ENCODE measurements around the gene BCAP31. TPM values are rescaled to one million over a fixed set of nuclear protein-coding genes. Genes with fewer than 3 reads are reported as not detected.

Gene BCAP31
- total RNA-seq, 4 donors from 2014 or later: 76.4 to 129 (median 101) TPM

DNA sequence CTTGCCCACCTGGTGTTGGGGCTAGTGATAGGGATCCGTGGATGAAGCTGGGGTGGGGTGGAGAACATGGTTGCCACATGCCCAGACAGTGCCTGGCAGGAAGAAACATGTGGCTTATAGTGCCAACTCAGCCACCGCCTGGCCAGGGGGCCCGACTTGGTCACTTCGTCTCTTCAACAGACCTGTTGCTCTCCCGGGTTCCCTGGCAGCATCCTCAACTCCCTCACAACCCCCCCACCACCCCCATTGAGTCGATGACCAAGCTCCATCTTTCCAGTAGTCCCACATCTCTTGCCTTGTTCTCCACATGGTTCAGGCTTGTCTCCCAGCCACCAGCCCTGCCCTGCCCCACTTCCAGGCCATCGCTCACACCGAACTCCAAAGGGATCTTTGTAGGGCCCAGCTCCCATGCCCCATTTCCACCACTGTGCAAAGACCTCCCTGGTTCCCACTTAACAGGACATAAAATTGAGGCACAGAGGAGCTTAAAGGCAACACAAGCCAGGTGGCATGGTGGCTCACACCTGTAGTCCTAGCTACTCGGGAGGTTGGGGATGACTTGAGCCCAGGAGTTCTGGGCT lies 58.4 kb downstream of the BCAP31 start:
- no peak for DNase-seq (ENCODE audit: extremely low spot score)
- no peak overlapping the region for H3K4me3 ChIP-seq
- intact Hi-C loops (cut with DNase I): loop anchor here (2.0 kb wide), 1 partner anchor 55 kb away; no protein-coding TSS in a partner anchor
- peaks cover 0 to 15% (median 0%) of the 10 kb centered on the region in 4 donors for H3K9me3 ChIP-seq
- no peak overlapping the region for H3K27ac ChIP-seq (replicated peaks in 1 of 4)
- H3K4me1 ChIP-seq: peaks cover 0 to 20% (median 7%) of the 10 kb centered on the region in 4 donors
- no peaks in the 10 kb centered on the region for H3K36me3 ChIP-seq
- no peak for TF ChIP-seq POLR2AphosphoS5 (IDR thresholded peaks at IDR 0.05)
- no peak for TF ChIP-seq EP300 (IDR thresholded peaks at IDR 0.05)
- TF ChIP-seq POLR2A (IDR thresholded peaks at IDR 0.05; ENCODE audit: low read depth): no peak
- TF ChIP-seq, protein P1, sequence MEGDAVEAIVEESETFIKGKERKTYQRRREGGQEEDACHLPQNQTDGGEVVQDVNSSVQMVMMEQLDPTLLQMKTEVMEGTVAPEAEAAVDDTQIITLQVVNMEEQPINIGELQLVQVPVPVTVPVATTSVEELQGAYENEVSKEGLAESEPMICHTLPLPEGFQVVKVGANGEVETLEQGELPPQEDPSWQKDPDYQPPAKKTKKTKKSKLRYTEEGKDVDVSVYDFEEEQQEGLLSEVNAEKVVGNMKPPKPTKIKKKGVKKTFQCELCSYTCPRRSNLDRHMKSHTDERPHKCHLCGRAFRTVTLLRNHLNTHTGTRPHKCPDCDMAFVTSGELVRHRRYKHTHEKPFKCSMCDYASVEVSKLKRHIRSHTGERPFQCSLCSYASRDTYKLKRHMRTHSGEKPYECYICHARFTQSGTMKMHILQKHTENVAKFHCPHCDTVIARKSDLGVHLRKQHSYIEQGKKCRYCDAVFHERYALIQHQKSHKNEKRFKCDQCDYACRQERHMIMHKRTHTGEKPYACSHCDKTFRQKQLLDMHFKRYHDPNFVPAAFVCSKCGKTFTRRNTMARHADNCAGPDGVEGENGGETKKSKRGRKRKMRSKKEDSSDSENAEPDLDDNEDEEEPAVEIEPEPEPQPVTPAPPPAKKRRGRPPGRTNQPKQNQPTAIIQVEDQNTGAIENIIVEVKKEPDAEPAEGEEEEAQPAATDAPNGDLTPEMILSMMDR (IDR thresholded peaks at IDR 0.05): no peak
- peaks cover 0 to 20% (median 6%) of the 10 kb centered on the region in 4 donors for H3K27me3 ChIP-seq
- 77% methylated on average over 7 of the region's 9 CpGs for WGBS

DNA sequence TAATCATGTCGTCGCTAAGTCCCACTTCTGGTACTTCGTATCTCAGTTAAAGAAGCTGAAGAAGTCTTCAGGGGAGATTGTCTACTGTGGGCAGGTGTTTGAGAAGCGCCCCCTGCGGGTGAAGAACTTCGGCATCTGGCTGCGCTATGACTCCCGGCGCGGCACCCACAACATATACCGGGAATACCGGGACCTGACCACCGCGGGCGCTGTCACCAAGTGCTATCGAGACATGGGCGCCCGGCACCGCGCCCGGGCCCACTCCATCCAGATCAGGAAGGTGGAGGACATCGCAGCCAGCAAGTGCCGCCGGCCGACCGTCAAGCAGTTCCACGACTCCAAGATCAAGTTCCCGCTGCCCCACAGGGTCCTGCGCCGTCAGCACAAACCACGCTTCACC lies 61.9 kb downstream of the BCAP31 start:
- Histone ChIP-seq H3K27me3 (peaks cover 0 to 24% (median 6%) of the 10 kb centered on the region in 4 donors), H3K36me3 (no peaks in the 10 kb centered on the region), H3K27ac (replicated peaks in 1 of 4) (no peak overlapping the region), H3K9me3 (peaks cover 0 to 23% (median 0%) of the 10 kb centered on the region in 4 donors), H3K4me1 (peaks cover 0 to 3% (median 1%) of the 10 kb centered on the region in 4 donors), H3K4me3 (peak overlapping the region in 2 of 4 donors; percentile 14 to 33)
- 27% methylated on average over 18 of the region's 31 CpGs for WGBS
- DNase-seq (ENCODE audit: extremely low spot score): no peak
- TF ChIP-seq EP300 (IDR thresholded peaks at IDR 0.05) (no peak), POLR2A (IDR thresholded peaks at IDR 0.05; ENCODE audit: low read depth) (no peak), POLR2AphosphoS5 (IDR thresholded peaks at IDR 0.05) (no peak)
- TF ChIP-seq, protein P1 (IDR thresholded peaks at IDR 0.05): peak; percentile 24 to 45 (median 34)
- intact Hi-C loops (cut with DNase I): loop anchor here (5.0 kb wide), 1 partner anchor 105 kb away; no protein-coding TSS in a partner anchor

DNA sequence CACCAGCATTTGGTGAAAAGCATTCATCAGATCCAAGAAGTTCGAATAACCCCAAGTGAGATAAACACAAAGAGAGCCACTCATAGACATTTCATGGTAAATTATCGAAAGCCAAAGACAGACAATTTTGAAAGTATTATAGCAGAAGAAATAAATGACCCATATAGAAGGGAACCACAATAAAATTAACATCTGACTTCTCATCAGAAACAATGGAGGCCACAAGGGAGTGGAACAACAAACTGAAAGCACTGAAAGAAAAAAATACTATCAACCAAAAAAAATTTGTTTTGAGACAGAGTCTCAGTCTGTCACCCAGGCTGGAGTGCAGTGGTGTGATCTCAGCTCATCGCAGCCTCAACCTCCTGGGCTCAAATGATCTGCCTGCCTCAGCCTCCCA lies 64.9 kb downstream of the BCAP31 start:
- peaks cover 0 to 24% (median 6%) of the 10 kb centered on the region in 4 donors for H3K27me3 ChIP-seq
- 86% methylated on average over 3 of the region's 3 CpGs for WGBS

DNA sequence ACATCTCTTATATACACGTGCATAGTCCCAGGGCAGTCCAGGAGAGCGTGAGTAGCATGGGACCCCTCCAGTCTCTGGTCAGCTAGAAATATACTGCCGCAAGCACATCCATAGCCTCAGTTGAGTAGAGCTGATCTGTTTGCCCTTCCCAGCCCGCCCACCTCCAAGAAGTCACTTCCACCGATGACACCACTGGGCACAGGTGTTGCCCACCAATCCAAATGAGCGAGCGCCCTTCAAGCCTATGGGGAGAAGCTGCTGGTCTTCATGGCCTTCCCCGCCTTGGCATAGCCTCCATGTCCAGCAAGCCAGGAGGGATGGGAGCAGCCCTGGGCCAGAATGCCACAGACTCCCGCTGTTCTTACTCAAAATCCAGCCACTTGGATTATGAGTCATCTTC lies 67.0 kb downstream of the BCAP31 start:
- no peak overlapping the region for H3K4me3 ChIP-seq
- no peaks in the 10 kb centered on the region for H3K36me3 ChIP-seq
- H3K27me3 ChIP-seq: peaks cover 0 to 13% (median 2%) of the 10 kb centered on the region in 4 donors
- H3K9me3 ChIP-seq: peaks cover 0 to 32% (median 0%) of the 10 kb centered on the region in 4 donors
- TF ChIP-seq EP300 (IDR thresholded peaks at IDR 0.05) (no peak), POLR2A (IDR thresholded peaks at IDR 0.05; ENCODE audit: low read depth) (no peak), POLR2AphosphoS5 (IDR thresholded peaks at IDR 0.05) (no peak)
- TF ChIP-seq, protein P1 (IDR thresholded peaks at IDR 0.05): no peak
- H3K4me1 ChIP-seq: no peaks in the 10 kb centered on the region
- DNase-seq (ENCODE audit: extremely low spot score): no peak
- 93% methylated on average over 9 of the region's 9 CpGs for WGBS
- intact Hi-C loops (cut with DNase I): no loop called here
- no peak overlapping the region for H3K27ac ChIP-seq (replicated peaks in 1 of 4)

More for the DNA sequence above, 64.9 kb downstream of the BCAP31 start:
- Histone ChIP-seq H3K27ac (replicated peaks in 1 of 4) (no peak overlapping the region), H3K4me1 (peaks cover 0 to 3% (median 1%) of the 10 kb centered on the region in 4 donors), H3K4me3 (no peak overlapping the region), H3K9me3 (peaks cover 0 to 22% (median 0%) of the 10 kb centered on the region in 4 donors), H3K36me3 (no peaks in the 10 kb centered on the region)
- intact Hi-C loops (cut with DNase I): no loop called here
- DNase-seq (ENCODE audit: extremely low spot score): no peak
- TF ChIP-seq EP300 (IDR thresholded peaks at IDR 0.05) (no peak), POLR2AphosphoS5 (IDR thresholded peaks at IDR 0.05) (no peak), POLR2A (IDR thresholded peaks at IDR 0.05; ENCODE audit: low read depth) (no peak)
- TF ChIP-seq, protein P1 (IDR thresholded peaks at IDR 0.05): no peak

Data from esophagus muscularis mucosa (tissue), 4 donors.